ENCODE results near the gene SLC25A13.
A peak's percentile ranks its signal among the peaks of the same experiment; 100 is the strongest.
"Not testable (repeated sequence)": the region's sequence is repeated elsewhere in the genome, so short reads cannot be mapped to it uniquely, and the experiment has no call there.

SLC25A13 gene

DNA sequence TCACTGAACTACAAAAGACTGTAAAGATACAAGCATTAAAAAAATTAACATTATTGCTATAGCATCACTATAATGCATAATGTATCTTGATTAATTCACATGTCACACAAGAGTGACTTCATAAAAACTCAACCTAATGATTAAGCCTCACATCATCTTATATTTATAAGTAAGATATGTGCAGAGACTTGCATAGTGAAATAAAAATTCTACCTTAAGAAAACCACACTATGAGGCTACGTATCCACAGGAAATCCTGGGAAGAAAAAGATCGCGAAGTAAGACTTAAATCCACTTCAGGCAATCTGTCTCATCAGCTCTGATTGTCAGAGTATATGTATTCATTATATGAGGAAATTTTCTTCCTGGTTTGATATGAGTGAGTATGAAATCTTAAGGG, 160.0 kb downstream of the SLC25A13 start:
- DNase-seq (ENCODE audit: low read depth in 2 of 2): no peak

- DNase-seq (ENCODE audit: low read depth in 2 of 2): no peak
Measured at GRCh38 chr7:96157856-96158255, 164.0 kb downstream of the SLC25A13 start.

DNA sequence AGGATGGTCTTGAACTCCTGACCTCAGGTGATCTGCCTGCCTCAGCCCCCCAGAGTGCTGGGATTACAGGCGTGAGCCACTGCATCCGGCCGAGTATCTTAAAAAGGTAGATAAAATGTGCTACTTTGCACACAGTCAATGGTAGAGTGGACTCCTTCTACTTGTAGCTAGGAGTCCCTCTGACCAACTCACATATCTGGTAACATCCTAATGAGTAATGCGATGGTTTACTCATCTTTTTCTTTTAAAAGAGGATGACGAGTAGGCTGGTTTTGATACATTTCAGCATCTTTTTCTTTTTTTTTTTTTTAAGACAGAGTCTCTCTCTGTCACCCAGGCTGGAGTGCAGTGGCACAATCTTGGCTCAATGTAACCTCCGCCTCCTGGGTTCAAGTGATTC, 167.4 kb downstream of the SLC25A13 start:
- DNase-seq (ENCODE audit: low read depth in 2 of 2): not testable (repeated sequence)

GRCh38 chr7:96152706-96153105, 169.2 kb downstream of the SLC25A13 start:
- no peak for DNase-seq (ENCODE audit: low read depth in 2 of 2)

GRCh38 chr7:96151889-96152288, 170.0 kb downstream of the SLC25A13 start:
- DNase-seq (ENCODE audit: low read depth in 2 of 2): no peak

DNA sequence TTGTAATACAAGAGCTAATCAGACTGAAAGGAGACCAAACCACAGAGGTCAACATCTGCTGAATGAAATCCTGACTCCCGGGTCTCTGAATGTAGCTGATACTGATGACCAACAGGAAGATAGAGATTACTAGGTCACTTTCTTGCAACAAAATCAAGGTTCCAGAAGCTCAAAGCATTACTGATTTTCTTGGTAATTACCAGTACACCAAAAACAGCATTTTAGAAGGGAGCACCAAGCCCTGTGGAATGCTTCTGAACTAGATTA, 177.7 kb downstream of the SLC25A13 start:
- no peak for DNase-seq (ENCODE audit: low read depth in 2 of 2)

- DNase-seq (ENCODE audit: low read depth in 2 of 2): no peak
Measured at GRCh38 chr7:96143495-96144259, 178.2 kb downstream of the SLC25A13 start.

GRCh38 chr7:96136600-96137239, 185.2 kb downstream of the SLC25A13 start:
- DNase-seq (ENCODE audit: low read depth in 2 of 2): no peak

GRCh38 chr7:96135241-96135640, 186.7 kb downstream of the SLC25A13 start:
- DNase-seq (ENCODE audit: low read depth in 2 of 2): no peak

DNA sequence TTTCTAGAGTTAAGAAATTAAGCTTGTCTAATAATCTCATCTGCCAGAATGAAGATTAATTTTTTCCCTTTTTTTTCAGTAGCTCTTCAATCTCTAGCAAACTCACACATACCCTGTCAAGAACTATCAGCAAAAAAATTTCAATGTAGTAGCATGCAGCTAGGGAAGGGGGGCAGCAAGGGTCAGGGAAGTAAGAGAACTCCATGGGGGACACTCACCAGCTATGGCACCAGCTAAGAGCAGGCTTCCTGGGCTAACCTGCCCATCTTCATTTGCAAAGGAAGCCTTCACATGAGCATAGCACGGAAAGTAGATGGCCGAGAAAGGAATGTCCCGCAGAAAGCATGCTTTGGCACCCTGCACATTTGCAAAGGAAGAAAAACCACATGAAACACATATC, 190.4 kb downstream of the SLC25A13 start:
- DNase-seq (ENCODE audit: low read depth in 2 of 2): no peak

DNA sequence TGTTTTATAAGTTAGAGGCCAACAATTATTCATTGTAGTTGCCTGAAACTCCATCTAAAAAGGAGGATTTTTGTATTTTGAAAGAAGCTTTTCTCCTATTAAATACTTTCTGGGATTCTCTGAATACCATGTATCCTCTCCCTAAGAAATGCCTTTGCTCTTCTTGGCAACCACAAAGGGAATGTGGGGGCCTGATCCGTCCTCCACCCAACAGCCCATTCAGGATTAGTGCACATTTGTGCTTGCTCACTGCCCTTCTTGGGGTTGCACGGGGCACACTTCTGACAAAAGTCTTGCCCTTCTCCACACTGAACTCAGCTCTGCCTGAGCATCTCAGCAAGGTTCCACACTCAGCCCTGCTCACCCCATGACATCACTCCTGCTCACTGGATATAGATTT, 194.2 kb downstream of the SLC25A13 start:
- DNase-seq (ENCODE audit: low read depth in 2 of 2): no peak

GRCh38 chr7:96126382-96126781, 195.5 kb downstream of the SLC25A13 start:
- DNase-seq (ENCODE audit: low read depth in 2 of 2): no peak

- peak in 1 of 2 experiments; percentile 17 for DNase-seq (ENCODE audit: low read depth in 2 of 2)
Measured at GRCh38 chr7:96122746-96123145, 199.2 kb downstream of the SLC25A13 start.

DNA sequence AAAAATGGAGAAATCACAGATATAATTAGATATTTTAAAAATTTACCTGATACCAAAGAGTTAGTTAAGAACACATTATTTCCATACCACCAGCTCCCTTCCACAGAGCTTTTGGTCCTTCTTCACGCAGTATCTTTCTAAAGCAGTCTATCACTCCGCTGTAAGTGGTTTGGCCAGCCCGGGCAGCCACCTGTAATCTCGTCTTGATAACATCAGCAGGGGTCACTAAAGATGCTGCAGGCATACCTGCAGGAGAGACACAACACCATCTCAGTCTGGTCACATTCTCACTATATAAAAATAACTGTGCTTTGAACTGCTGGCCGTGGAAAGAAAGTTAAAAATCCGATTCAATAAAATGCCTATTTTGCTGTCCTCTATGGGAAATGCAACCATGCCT, 200.1 kb downstream of the SLC25A13 start:
- no peak for DNase-seq (ENCODE audit: low read depth in 2 of 2)

- DNase-seq (ENCODE audit: low read depth in 2 of 2): peak in 1 of 2 experiments; percentile 17
Measured at GRCh38 chr7:96120445-96121225, 201.3 kb downstream of the SLC25A13 start.

DNA sequence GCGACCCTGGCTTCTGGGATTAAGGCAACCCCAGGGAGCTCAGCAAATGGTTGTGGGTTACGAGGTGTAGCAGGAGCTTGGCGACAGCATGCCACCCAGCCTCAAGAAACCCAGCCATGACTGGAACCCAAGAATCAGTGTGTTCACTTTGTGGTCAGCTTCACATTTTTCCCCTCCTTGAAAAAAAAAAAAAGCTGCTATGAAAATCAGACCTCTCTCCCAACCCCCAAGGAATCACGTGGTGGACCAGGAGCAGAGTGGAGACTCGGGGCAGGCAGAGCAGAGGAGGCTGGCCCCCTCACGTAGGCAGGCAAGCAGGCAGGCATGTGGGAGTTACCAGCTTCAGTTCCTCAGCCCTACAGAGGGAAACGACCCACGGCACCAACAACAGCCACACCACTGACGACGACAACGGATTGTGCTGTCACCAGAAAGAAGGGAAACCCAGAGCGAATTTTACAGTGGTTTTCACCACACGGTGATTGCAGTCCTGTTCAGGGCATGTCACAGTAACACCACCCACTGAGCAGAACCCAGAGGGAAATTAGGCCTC, 203.4 kb downstream of the SLC25A13 start:
- DNase-seq (ENCODE audit: low read depth in 2 of 2): no peak

DNA sequence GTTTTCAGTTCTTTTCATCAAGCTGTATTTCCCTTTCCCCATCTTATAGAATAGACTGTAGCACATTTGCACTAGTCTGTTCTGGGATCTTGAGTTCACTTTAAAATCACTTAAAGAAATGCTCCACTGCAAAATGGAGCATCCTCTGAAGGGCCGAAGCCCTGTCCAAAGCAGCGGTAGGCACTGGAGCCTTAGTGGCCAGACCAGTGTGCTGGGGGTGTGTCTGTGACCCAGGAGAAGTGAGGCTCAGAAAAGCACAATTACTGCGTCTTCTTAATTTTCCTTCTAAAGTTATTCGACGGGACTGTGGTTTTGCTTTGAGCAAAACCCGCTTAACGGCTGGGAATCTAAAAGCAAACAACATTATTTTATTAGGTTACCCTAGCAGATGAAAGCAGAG, 205.7 kb downstream of the SLC25A13 start:
- no peak for DNase-seq (ENCODE audit: low read depth in 2 of 2)

GRCh38 chr7:96114190-96114589, 207.7 kb downstream of the SLC25A13 start:
- DNase-seq (ENCODE audit: low read depth in 2 of 2): no peak

- DNase-seq (ENCODE audit: low read depth in 2 of 2): no peak
Measured at GRCh38 chr7:96111405-96111804, 210.5 kb downstream of the SLC25A13 start.

DNA sequence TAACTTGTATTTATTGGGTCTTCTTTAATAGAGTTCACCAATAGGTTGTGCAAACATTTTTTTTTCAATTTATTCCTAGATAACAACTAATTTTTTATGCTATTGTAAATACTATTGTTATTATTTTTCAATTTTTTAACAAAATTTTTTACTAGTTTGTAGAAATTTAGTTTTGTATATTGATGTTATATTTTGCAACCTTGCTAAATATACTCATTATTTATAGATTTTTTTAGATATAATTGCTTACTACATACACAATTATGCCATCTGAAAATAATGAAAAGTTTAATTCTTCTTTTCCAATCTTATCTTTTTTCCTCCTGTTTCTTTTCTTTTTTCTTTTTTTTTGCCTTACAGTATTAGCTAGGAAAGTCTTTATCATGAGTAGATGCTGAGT, 216.9 kb downstream of the SLC25A13 start:
- no peak for DNase-seq (ENCODE audit: low read depth in 2 of 2)

DNA sequence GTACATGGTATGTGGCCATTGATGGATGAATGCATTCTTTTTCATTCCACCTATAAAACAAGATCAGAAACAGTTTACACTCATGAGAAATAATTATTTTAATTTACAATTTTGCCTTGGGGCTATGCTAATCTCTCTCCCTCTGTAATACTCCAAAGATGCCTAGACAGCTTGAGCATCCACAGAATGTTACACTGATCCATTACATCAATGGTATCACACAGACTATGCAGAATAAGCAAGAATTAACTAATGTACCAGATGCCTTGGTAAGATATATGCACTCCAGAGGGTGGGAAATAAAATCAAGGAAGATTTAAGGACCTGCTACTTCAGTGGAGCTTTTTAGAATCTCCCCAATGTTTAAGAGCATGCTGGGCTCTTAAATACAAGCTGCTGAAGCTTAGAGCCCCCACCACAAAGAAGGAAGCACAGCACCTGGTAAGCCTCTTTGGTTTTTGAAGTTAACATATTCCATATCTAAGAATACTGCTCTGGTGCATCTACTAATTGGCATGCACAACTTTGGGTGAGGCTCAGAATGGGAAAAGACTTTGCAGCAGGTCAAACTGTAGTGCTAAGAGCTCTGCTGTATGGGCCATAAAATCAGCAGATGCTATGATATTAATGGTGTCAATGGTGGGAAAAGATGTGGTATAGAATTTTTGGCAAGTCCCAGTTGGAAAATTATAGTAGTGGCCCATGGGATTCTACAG, 219.6 kb downstream of the SLC25A13 start:
- no peak for DNase-seq (ENCODE audit: low read depth in 2 of 2)

DNA sequence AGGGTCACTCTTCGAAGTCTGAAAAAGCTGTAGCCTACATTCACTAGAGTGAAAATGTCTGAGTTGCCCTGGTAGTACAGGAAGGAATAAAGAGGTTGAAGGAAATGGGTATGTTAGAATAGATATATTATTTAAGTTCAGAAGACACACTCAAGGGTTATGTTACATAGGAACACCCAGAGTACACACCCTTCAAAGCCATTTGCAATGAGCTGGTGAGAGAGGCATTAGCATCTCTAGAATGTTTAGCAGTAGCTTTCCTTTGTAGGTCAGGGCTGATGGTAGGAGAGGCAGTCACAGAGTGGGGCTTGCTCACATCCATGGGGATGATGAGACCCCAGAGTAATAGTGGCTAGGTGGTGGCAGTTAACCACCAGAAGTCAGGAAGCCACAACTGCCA, 221.2 kb downstream of the SLC25A13 start:
- DNase-seq (ENCODE audit: low read depth in 2 of 2): no peak

Data from fibroblast of skin of left quadriceps (primary cell).